GM12891 (cell line): ENCODE measurements around the gene PHF23.

Source experiments
- PAX5 ChIP-seq: IDR thresholded peaks from 2 replicates; pipeline ENCODE4 v1.6.1; 2011; ENCODE audit warnings: low read length, moderate library complexity, mild to moderate bottlenecking; ENCODE audit not compliant: insufficient read depth, severe bottlenecking
- POLR2A ChIP-seq: IDR thresholded peaks from 2 replicates; pipeline ENCODE4 v1.6.1; 2011; ENCODE audit warnings: low read depth, low read length, control low read depth
- POLR2AphosphoS5 ChIP-seq: IDR thresholded peaks from 2 replicates; pipeline ENCODE4 v1.6.1; 2011; ENCODE audit warnings: low read depth, low read length, control low read depth
- POU2F2 ChIP-seq: IDR thresholded peaks from 2 replicates; pipeline ENCODE4 v1.6.1; 2011; ENCODE audit warnings: low read depth, mild to moderate bottlenecking, control low read depth, low read length, moderate library complexity
- SPI1 ChIP-seq: IDR thresholded peaks from 2 replicates; pipeline ENCODE4 v1.6.1; 2011; ENCODE audit warnings: low read depth, low read length, control low read depth
- TAF1 ChIP-seq: IDR thresholded peaks from 2 replicates; pipeline ENCODE4 v1.6.1; 2011; ENCODE audit warnings: low read depth, low read length, control low read depth

DNA sequence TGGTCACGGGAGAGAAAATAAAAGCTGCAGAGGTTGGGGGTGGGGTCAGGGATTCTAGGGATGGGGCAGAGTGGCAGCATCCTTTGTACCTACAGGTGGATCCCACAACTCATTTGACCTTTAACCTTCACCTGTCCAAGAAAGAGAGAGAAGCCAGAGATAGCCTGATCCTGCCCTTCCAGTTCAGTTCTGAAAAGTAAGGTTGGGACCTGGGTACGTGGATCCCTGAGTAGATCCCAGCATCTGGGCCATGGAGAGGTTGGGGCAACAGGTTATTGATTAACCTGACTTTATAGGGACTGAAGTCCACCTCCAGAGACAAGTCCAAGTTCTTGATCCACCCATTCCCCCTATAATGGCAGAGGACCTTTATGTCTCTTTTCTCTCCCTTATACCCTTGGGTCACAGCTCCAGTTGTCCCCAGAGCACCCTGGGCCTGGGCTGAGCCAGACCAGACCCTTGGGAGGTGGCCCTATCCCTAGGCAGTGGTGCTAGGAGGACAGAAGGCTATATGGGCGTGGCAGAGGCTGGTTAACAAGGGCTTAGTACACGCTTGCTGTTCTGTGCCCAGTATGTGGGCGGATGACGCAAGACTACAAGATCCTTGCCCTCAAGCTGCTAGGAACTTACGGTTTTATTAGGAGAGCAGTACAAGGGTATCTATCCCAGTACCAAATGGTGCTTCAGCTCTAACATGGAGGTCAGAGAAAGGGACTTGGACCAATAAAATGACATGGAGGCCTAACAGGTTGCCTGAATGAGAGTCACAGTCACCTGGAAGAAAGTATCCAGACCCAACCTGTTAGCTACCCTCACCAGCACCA, 19.7 kb upstream of the PHF23 start:
- TF ChIP-seq TAF1 (no peak), POLR2AphosphoS5 (no peak), POLR2A (no peak; the same call in 1 of the 2 replicates), PAX5 (no peak), POU2F2 (no peak), SPI1 (no peak)
